Mesendoderm (in vitro differentiated cells): ENCODE data around the gene DHX38.

ENCODE experiments used
- DNase-seq: peaks from one replicate; pipeline ENCODE4 v3.0.0; 2013
- H2AK5ac ChIP-seq: 2 replicates; pipeline ENCODE4 v1.6.1; 2013; ENCODE audit warnings: low read length, inconsistent platforms
- H2BK120ac ChIP-seq: 2 replicates; pipeline ENCODE4 v1.6.1; 2013; ENCODE audit warnings: low read depth, mild to moderate bottlenecking, low read length, moderate library complexity, mixed read lengths
- H2BK15ac ChIP-seq: replicated peaks from 2 replicates; pipeline ENCODE4 v1.6.1; 2013; ENCODE audit warnings: low read depth, mild to moderate bottlenecking, moderate library complexity
- H2BK5ac ChIP-seq: 2 replicates; pipeline ENCODE4 v1.6.1; 2013; ENCODE audit warnings: low read length, inconsistent platforms
- H3K18ac ChIP-seq: 2 replicates; pipeline ENCODE4 v1.6.1; 2013; ENCODE audit warnings: mild to moderate bottlenecking, low read length, mixed read lengths
- H3K23ac ChIP-seq: one replicate; pipeline ENCODE4 v1.6.1; 2013; ENCODE audit warnings: low read length
- H3K27ac ChIP-seq: 2 replicates; pipeline ENCODE4 v1.5.1; 2013; ENCODE audit warnings: low read depth, mild to moderate bottlenecking, inconsistent platforms, low read length, moderate library complexity
- H3K27me3 ChIP-seq: 2 replicates; pipeline ENCODE4 v1.6.1; 2013; ENCODE audit warnings: low read length, control low read depth, mild to moderate bottlenecking, inconsistent platforms; ENCODE audit not compliant: insufficient read depth, poor library complexity
- H3K36me3 ChIP-seq: 2 replicates; pipeline ENCODE4 v1.6.1; 2013; ENCODE audit warnings: low read length, inconsistent platforms; ENCODE audit not compliant: control insufficient read depth, insufficient read depth
- H3K4ac ChIP-seq: one replicate; pipeline ENCODE4 v1.6.1; 2013; ENCODE audit warnings: low read depth, mild to moderate bottlenecking, low read length, moderate library complexity
- H3K4me1 ChIP-seq: 2 replicates; pipeline ENCODE4 v1.6.1; 2013; ENCODE audit warnings: low read depth, low read length, inconsistent platforms; ENCODE audit not compliant: control insufficient read depth
- H3K4me2 ChIP-seq: 2 replicates; pipeline ENCODE4 v1.6.1; 2013; ENCODE audit warnings: low read length
- H3K4me3 ChIP-seq: 2 replicates; pipeline ENCODE4 v1.5.1; 2013; ENCODE audit warnings: mild to moderate bottlenecking, low read length
- H3K56ac ChIP-seq: one replicate; pipeline ENCODE4 v1.6.1; 2013; ENCODE audit warnings: low read length
- H3K79me1 ChIP-seq: 2 replicates; pipeline ENCODE4 v1.6.1; 2013; ENCODE audit warnings: low read length, inconsistent platforms
- H3K79me2 ChIP-seq: 2 replicates; pipeline ENCODE4 v1.6.1; 2013; ENCODE audit warnings: mild to moderate bottlenecking, low read length; ENCODE audit not compliant: control insufficient read depth, insufficient read depth
- H3K9ac ChIP-seq: 2 replicates; pipeline ENCODE4 v1.6.1; 2013; ENCODE audit warnings: low read length, inconsistent platforms
- H4K5ac ChIP-seq: one replicate; pipeline ENCODE4 v1.6.1; 2013; ENCODE audit warnings: low read length
- H4K8ac ChIP-seq: one replicate; pipeline ENCODE4 v1.6.1; 2013; ENCODE audit warnings: low read depth, mild to moderate bottlenecking, control low read depth, low read length, moderate library complexity
- WGBS: extraction: QIAGEN DNeasy Blood & Tissue Kit; methylation state at CpG from one replicate; pipeline ENCODE4 v1.1.7; 2013; ENCODE audit warnings: low lambda C conversion rate, missing lambda C conversion rate; ENCODE audit not compliant: insufficient coverage; ENCODE audit errors: extremely low coverage; 5-methylcytosine and 5-hydroxymethylcytosine counted together

DHX38 gene

GRCh38 chr16:72109966-72110530, 16.4 kb downstream of the DHX38 start:
- Histone ChIP-seq H3K4ac (no peak overlapping the region), H3K56ac (no peak overlapping the region), H3K79me2 (no peaks in the 10 kb centered on the region), H4K5ac (no peak overlapping the region), H3K4me2 (no peak overlapping the region), H2BK120ac (no peak overlapping the region), H3K27ac (no peak overlapping the region), H3K36me3 (peaks cover 23% of the 10 kb centered on the region), H3K18ac (no peak overlapping the region), H3K23ac (no peak overlapping the region), H2AK5ac (no peak overlapping the region), H4K8ac (no peak overlapping the region), H3K4me1 (peaks cover 4% of the 10 kb centered on the region), H3K79me1 (no peaks in the 10 kb centered on the region), H2BK15ac (no peak overlapping the region), H3K27me3 (no peaks in the 10 kb centered on the region), H3K4me3 (no peak overlapping the region), H3K9ac (no peak overlapping the region), H2BK5ac (no peak overlapping the region)
- DNase-seq, result no peak
- WGBS, result no CpG with 5 or more reads among the region's 12 CpGs

DNA sequence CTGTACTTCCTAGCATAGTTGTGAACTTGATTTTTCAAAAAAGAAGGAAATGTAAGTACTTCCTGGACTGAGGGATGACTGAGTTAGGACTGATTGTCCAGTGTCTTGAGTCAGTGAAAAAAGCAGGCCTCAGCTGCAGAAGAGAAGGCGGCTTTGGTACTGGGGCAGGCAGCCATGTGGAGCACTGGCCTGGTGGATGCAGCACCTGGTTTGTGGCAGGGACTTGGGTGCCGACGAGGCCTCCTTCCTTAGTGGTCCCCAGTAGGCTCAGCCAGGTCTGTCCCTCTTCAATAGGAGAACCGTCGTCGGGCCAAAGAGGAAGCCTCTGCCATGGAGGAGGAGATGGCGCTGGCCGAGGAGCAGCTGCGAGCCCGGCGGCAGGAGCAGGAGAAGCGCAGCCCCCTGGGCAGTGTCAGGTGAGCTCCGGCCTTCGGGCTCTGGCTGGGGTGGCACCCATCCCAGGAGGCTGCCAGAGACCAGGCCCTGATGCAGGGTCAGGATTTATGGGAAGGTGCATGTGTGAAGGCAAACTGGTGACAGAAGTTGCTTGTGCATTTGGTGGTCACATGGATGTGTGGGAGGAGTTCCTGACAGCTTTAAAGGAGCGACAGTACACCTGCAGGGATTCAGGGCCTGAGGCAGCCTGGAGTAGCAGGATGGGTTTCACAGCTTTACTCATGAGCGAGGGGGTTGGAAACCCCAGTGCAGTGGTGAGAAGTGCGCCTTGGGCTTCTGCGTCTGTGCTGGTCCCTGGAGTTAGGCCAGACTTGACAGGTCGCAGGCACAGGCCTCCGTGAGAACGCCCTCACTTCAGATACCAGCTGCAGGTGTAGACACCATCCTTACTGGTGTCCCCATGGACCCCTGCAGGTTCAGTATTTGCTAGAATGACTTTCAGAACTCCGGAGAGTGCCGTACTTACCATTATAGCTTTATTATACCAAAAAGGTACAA, 17.3 kb downstream of the DHX38 start:
- Histone ChIP-seq H3K4ac (no peak overlapping the region), H3K36me3 (peaks cover 17% of the 10 kb centered on the region), H2BK120ac (no peak overlapping the region), H3K4me3 (no peak overlapping the region), H4K8ac (no peak overlapping the region), H2BK15ac (no peak overlapping the region), H3K79me2 (no peaks in the 10 kb centered on the region), H3K23ac (no peak overlapping the region), H4K5ac (no peak overlapping the region), H2AK5ac (no peak overlapping the region), H3K18ac (no peak overlapping the region), H3K4me2 (no peak overlapping the region), H3K9ac (no peak overlapping the region), H3K27me3 (no peaks in the 10 kb centered on the region), H2BK5ac (no peak overlapping the region), H3K56ac (no peak overlapping the region), H3K79me1 (no peaks in the 10 kb centered on the region), H3K4me1 (peaks cover 4% of the 10 kb centered on the region), H3K27ac (no peak overlapping the region)
- DNase-seq, result no peak
- no CpG with 5 or more reads among the region's 23 CpGs for WGBS

DNA sequence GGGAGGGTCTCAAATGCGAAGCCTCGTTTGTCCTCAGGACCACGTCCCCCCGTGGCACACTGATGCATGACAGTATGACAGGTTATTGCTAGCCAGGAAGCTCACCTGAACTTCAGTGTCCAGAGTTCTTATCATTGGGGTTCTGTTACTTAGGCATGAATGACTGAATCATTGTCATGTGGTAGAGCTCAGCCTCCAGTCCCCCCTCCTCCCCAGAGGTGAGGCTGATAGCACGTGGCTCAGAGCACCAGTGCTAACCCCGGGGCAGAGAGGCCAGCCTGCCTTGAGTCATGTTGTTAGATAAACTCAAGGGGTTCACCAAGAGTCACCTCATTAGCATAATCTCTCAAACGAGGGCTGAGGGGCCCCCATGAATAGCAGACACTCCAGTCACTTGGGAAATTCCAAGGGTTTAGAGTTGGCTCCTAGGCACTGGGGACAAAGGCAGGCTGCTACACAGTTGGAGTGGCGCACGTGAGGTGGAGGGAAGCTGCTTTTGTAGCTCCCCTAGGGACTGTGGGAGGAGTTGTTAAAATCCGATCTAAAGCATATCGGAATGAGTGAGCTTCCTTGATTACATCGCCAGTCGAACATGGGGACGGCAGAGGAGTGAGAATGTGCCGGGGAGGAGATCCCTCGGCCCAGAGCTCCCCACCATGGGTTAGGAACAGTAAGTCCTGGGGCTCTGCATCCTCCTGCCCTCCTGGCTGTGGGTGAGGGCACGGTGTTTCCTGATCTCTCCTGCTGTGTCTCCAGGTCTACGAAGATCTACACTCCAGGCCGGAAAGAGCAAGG, 18.2 kb downstream of the DHX38 start:
- H3K23ac ChIP-seq, result no peak overlapping the region
- peaks cover 4% of the 10 kb centered on the region for H3K4me1 ChIP-seq
- no peaks in the 10 kb centered on the region for H3K27me3 ChIP-seq
- WGBS, result no CpG with 5 or more reads among the region's 19 CpGs
- H2AK5ac ChIP-seq, result no peak overlapping the region
- no peak overlapping the region for H2BK5ac ChIP-seq
- no peaks in the 10 kb centered on the region for H3K79me1 ChIP-seq
- no peak overlapping the region for H2BK15ac ChIP-seq
- H3K36me3 ChIP-seq, result peaks cover 14% of the 10 kb centered on the region
- no peak overlapping the region for H3K4me2 ChIP-seq
- no peak overlapping the region for H3K4ac ChIP-seq
- DNase-seq, result peak; percentile 83
- H4K5ac ChIP-seq, result no peak overlapping the region
- no peak overlapping the region for H4K8ac ChIP-seq
- H2BK120ac ChIP-seq, result no peak overlapping the region
- no peak overlapping the region for H3K18ac ChIP-seq
- no peak overlapping the region for H3K27ac ChIP-seq
- no peaks in the 10 kb centered on the region for H3K79me2 ChIP-seq
- no peak overlapping the region for H3K9ac ChIP-seq
- H3K56ac ChIP-seq, result no peak overlapping the region
- no peak overlapping the region for H3K4me3 ChIP-seq

DNA sequence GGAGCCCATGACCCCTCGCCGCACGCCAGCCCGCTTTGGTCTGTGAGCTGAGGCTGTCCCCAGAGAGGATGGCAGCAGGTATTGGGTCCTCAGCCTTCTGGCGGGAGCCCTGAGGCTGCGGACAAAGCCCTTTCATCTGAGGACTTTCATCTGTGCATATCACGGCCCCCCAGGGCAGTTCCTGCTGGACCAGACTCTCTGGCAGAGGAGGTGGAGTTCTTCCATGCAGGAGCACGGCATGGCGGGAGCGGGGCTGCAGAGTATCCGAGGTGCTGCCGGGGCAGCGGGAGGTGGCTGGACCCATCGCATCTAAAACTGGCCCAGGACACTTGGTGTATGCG, 18.8 kb downstream of the DHX38 start:
- no peak overlapping the region for H2BK120ac ChIP-seq
- no peak overlapping the region for H3K9ac ChIP-seq
- no CpG with 5 or more reads among the region's 15 CpGs for WGBS
- H3K36me3 ChIP-seq, result peaks cover 14% of the 10 kb centered on the region
- peaks cover 4% of the 10 kb centered on the region for H3K4me1 ChIP-seq
- H3K27ac ChIP-seq, result no peak overlapping the region
- H3K4me3 ChIP-seq, result no peak overlapping the region
- no peak overlapping the region for H2BK5ac ChIP-seq
- DNase-seq, result peak; percentile 17
- no peaks in the 10 kb centered on the region for H3K79me1 ChIP-seq
- H3K18ac ChIP-seq, result no peak overlapping the region
- H4K8ac ChIP-seq, result no peak overlapping the region
- H3K4me2 ChIP-seq, result no peak overlapping the region
- H4K5ac ChIP-seq, result no peak overlapping the region
- H3K4ac ChIP-seq, result no peak overlapping the region
- no peaks in the 10 kb centered on the region for H3K79me2 ChIP-seq
- H3K27me3 ChIP-seq, result no peaks in the 10 kb centered on the region
- H3K23ac ChIP-seq, result no peak overlapping the region
- no peak overlapping the region for H3K56ac ChIP-seq
- no peak overlapping the region for H2BK15ac ChIP-seq
- no peak overlapping the region for H2AK5ac ChIP-seq

DNA sequence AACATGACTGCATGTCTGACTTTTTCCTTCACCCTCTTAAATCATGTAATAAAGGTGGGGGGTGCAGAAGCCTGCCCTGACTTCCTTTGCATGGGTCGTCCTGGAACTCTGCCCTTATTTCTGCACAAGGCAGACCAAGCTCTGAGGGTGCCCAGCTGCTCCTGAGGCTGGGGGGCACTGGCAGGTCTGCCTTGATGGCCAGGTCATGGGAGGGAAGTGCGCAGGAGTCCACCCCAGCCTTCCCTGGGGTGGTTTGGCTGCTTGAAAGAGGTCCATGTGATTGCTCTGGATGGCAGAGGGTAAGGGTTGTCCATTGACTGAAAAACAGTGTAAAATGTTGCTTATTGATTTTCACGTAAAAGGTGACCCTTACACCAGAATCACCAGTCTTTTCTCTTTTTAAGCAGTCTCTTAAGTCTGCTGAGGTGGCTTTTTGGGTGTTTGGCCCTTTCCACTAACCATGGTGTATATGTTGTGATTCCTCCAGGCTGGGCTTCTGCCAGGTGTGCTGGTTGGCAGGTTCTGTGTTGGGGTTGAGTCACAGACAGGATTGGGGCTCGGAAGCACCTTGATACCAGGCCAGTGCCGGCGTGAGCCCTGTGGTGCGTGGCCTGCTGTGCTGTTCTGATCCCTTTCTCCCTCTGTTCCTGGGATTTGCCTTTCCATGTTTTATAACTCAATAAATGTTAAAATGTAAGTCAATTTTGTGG, 19.4 kb downstream of the DHX38 start:
- Histone ChIP-seq H3K27ac (no peak overlapping the region), H3K4ac (no peak overlapping the region), H3K18ac (no peak overlapping the region), H3K27me3 (no peaks in the 10 kb centered on the region), H4K8ac (no peak overlapping the region), H3K79me1 (no peaks in the 10 kb centered on the region), H3K36me3 (peaks cover 13% of the 10 kb centered on the region), H4K5ac (no peak overlapping the region), H2BK5ac (no peak overlapping the region), H3K23ac (no peak overlapping the region), H3K79me2 (no peaks in the 10 kb centered on the region), H2BK120ac (no peak overlapping the region), H3K56ac (no peak overlapping the region), H2AK5ac (no peak overlapping the region), H3K4me2 (no peak overlapping the region), H3K9ac (no peak overlapping the region), H2BK15ac (no peak overlapping the region), H3K4me1 (peaks cover 4% of the 10 kb centered on the region), H3K4me3 (no peak overlapping the region)
- WGBS, result no CpG with 5 or more reads among the region's 7 CpGs
- DNase-seq, result no peak
